Loucy (cell line): ENCODE results near the gene BAD.

ENCODE experiments used
- H2AFZ ChIP-seq: fragments of 200-600 bp; sonication (generic); 2 replicates; pipeline ENCODE4 v1.6.0; 2016; ENCODE audit warnings: antibody characterized with exemption, mild to moderate bottlenecking, low read length, moderate library complexity
- H3F3A ChIP-seq: fragments of 200-600 bp; 2 replicates; pipeline ENCODE4 v1.6.0; 2016; ENCODE audit warnings: antibody characterized with exemption, low read depth, mild to moderate bottlenecking
- H3K27me3 ChIP-seq: fragments of 200-600 bp; sonication (generic); 2 replicates; pipeline ENCODE4 v1.6.1; 2014; ENCODE audit warnings: low read length, mild to moderate bottlenecking; ENCODE audit not compliant: insufficient read depth, poor library complexity, severe bottlenecking
- H3K36me3 ChIP-seq: fragments of 200-600 bp; sonication (generic); 2 replicates; pipeline ENCODE4 v1.6.1; 2016; ENCODE audit warnings: low read length; ENCODE audit not compliant: insufficient read depth
- H3K4me1 ChIP-seq: fragments of 200-600 bp; sonication (generic); 2 replicates; pipeline ENCODE4 v1.5.1; 2014; ENCODE audit warnings: low read length, mild to moderate bottlenecking; ENCODE audit not compliant: insufficient read depth, poor library complexity, severe bottlenecking
- H3K4me2 ChIP-seq: fragments of 200-600 bp; sonication (generic); 2 replicates; pipeline ENCODE4 v1.6.0; 2014; ENCODE audit warnings: antibody characterized with exemption, low read length, low read depth, mild to moderate bottlenecking; ENCODE audit not compliant: poor library complexity, severe bottlenecking
- H3K4me3 ChIP-seq: fragments of 200-600 bp; sonication (generic); 2 replicates; pipeline ENCODE4 v1.5.1; 2014; ENCODE audit warnings: low read length, mild to moderate bottlenecking, mixed read lengths; ENCODE audit not compliant: poor library complexity, severe bottlenecking
- H3K79me2 ChIP-seq: fragments of 200-600 bp; sonication (generic); 2 replicates; pipeline ENCODE4 v1.6.1; 2014; ENCODE audit warnings: low read length; ENCODE audit not compliant: insufficient read depth
- H3K9ac ChIP-seq: fragments of 200-600 bp; sonication (generic); 2 replicates; pipeline ENCODE4 v1.6.0; 2014; ENCODE audit warnings: mild to moderate bottlenecking, low read depth, low read length, moderate library complexity; ENCODE audit not compliant: poor library complexity, severe bottlenecking
- H3K9me2 ChIP-seq: fragments of 200-600 bp; sonication (generic); replicated peaks from 2 replicates; pipeline ENCODE4 v1.6.1; 2016; ENCODE audit warnings: low read depth, low read length, mixed read lengths
- H3K9me3 ChIP-seq: fragments of 200-600 bp; sonication (generic); 2 replicates; pipeline ENCODE4 v1.6.1; 2014; ENCODE audit warnings: mild to moderate bottlenecking, antibody characterized with exemption, low read length, low read depth; ENCODE audit not compliant: insufficient read depth
- H4K20me1 ChIP-seq: fragments of 200-600 bp; sonication (generic); 2 replicates; pipeline ENCODE4 v1.6.0; 2014; ENCODE audit warnings: antibody characterized with exemption, low read length, mild to moderate bottlenecking; ENCODE audit not compliant: insufficient read depth, poor library complexity, severe bottlenecking
- CTCF ChIP-seq: fragments of 200-600 bp; sonication (generic); conservative IDR thresholded peaks from 2 replicates; pipeline ENCODE4 v1.5.1; 2014; ENCODE audit warnings: mild to moderate bottlenecking, antibody characterized with exemption, low read length
- EZH2phosphoT487 ChIP-seq: fragments of 200-600 bp; IDR thresholded peaks from 2 replicates; pipeline ENCODE4 v1.6.1; 2018; ENCODE audit warnings: antibody characterized with exemption, mild to moderate bottlenecking, moderate library complexity, borderline replicate concordance

Gene BAD

GRCh38 chr11:64230985-64231365, 53.5 kb downstream of the BAD start:
- H3K9ac ChIP-seq, result peak overlapping the region; percentile 80
- peaks cover 26% of the 10 kb centered on the region for H3K4me1 ChIP-seq
- no peaks in the 10 kb centered on the region for H3K27me3 ChIP-seq
- no peaks in the 10 kb centered on the region for H3K36me3 ChIP-seq
- no peaks in the 10 kb centered on the region for H3K9me2 ChIP-seq
- no peak for TF ChIP-seq CTCF
- no peak for TF ChIP-seq EZH2phosphoT487
- H3K9me3 ChIP-seq, result no peaks in the 10 kb centered on the region
- H2AFZ ChIP-seq, result peak overlapping the region; percentile 78
- peak overlapping the region; percentile 81 for H3K4me2 ChIP-seq
- H4K20me1 ChIP-seq, result peaks cover 30% of the 10 kb centered on the region
- H3F3A ChIP-seq, result peaks cover 6% of the 10 kb centered on the region; the same call in 1 of the 2 replicates
- peaks cover 41% of the 10 kb centered on the region for H3K79me2 ChIP-seq
- peak overlapping the region; percentile 86 for H3K4me3 ChIP-seq

GRCh38 chr11:64230171-64230984, 54.1 kb downstream of the BAD start, which contains the start of gene DNAJC4:
Gene DNAJC4, plus strand, starts transcription at chr11:64230548. Its CDS starts 307 bp downstream, at chr11:64230855.
- H3K9me2 ChIP-seq, result no peaks in the 10 kb centered on the region
- H2AFZ ChIP-seq, result peak within 1 kb of the TSS; percentile 78
- H3K4me1 ChIP-seq, result peaks cover 24% of the 10 kb centered on the region
- H3K36me3 ChIP-seq, result no peaks in the 10 kb centered on the region
- H3K4me3 ChIP-seq, result peak within 1 kb of the TSS; percentile 86
- H3K9ac ChIP-seq, result peak within 1 kb of the TSS; percentile 80
- H3K27me3 ChIP-seq, result no peaks in the 10 kb centered on the region
- H4K20me1 ChIP-seq, result peaks cover 28% of the 10 kb centered on the region
- peaks cover 6% of the 10 kb centered on the region; the same call in 1 of the 2 replicates for H3F3A ChIP-seq
- peak within 1 kb of the TSS; percentile 81 for H3K4me2 ChIP-seq
- H3K9me3 ChIP-seq, result no peaks in the 10 kb centered on the region
- TF ChIP-seq EZH2phosphoT487, result no peak
- TF ChIP-seq CTCF, result no peak
- peaks cover 37% of the 10 kb centered on the region for H3K79me2 ChIP-seq

- peaks cover 32% of the 10 kb centered on the region for H4K20me1 ChIP-seq
- H3F3A ChIP-seq, result peaks cover 6% of the 10 kb centered on the region; the same call in 1 of the 2 replicates
- H3K9me2 ChIP-seq, result no peaks in the 10 kb centered on the region
- no peaks in the 10 kb centered on the region for H3K27me3 ChIP-seq
- TF ChIP-seq EZH2phosphoT487 (no peak), CTCF (no peak)
- no peaks in the 10 kb centered on the region for H3K36me3 ChIP-seq
- H3K4me3 ChIP-seq, result peak overlapping the region; percentile 86
- peaks cover 26% of the 10 kb centered on the region for H3K4me1 ChIP-seq
- peak overlapping the region; percentile 80 for H3K9ac ChIP-seq
- H3K4me2 ChIP-seq, result peak overlapping the region; percentile 81
- H3K79me2 ChIP-seq, result peaks cover 37% of the 10 kb centered on the region
- H3K9me3 ChIP-seq, result no peaks in the 10 kb centered on the region
- 0 out of 2 replicates have a peak overlapping the region, but pooled peaks have one; percentile 16 for H2AFZ ChIP-seq
Measured at GRCh38 chr11:64229744-64230170, 54.7 kb downstream of the BAD start.
